Heart left ventricle (tissue), 16 donors: ENCODE measurements around the gene UST. TPM values are rescaled to one million over a fixed set of nuclear protein-coding genes. Genes with fewer than 3 reads are reported as not detected.

Experiments used
- ATAC-seq, 4 donors: fragments of 200-7000 bp; cut with Tn5 transposase; one replicate each; pipeline ENCODE4 v1.9.1; 2020 to 2022; ENCODE audit warnings: moderate library complexity in 4 of 4, mild to moderate bottlenecking in 3 of 4, moderate number of reproducible peaks in 1 of 4
- DNase-seq, 5 donors: peaks; one replicate each; pipeline ENCODE4 v3.0.0-alpha.2; 2020
- H3K27ac ChIP-seq, 12 donors: fragments of 200-600 bp; sonication (generic) in 4 of 12; one replicate each; pipeline versions ENCODE4 v1.5.0 to v1.8.0; 2016 to 2022; ENCODE audit warnings: mild to moderate bottlenecking in 2 of 12
- H3K27me3 ChIP-seq, 9 donors: fragments of 200-600 bp; sonication (generic) in 2 of 9; one replicate each; pipeline versions ENCODE4 v1.5.1 to v1.8.0; 2016 to 2022; ENCODE audit warnings: mild to moderate bottlenecking in 3 of 9
- H3K36me3 ChIP-seq, 9 donors: fragments of 200-600 bp; sonication (generic) in 2 of 9; one replicate each; pipeline versions ENCODE4 v1.5.0 to v1.8.0; 2018 to 2022; ENCODE audit warnings: mild to moderate bottlenecking in 2 of 9
- H3K4me1 ChIP-seq, 12 donors: fragments of 200-600 bp; sonication (generic) in 4 of 12; one replicate each; pipeline versions ENCODE4 v1.5.0 to v1.8.0; 2016 to 2022; ENCODE audit warnings: mild to moderate bottlenecking in 3 of 12
- H3K4me3 ChIP-seq, 12 donors: fragments of 200-600 bp; sonication (generic) in 4 of 12; one replicate each; pipeline versions ENCODE4 v1.5.0 to v1.8.0; 2017 to 2022; ENCODE audit warnings: mild to moderate bottlenecking in 9 of 12, moderate library complexity in 4 of 12
- H3K9me3 ChIP-seq, 12 donors: fragments of 200-600 bp; sonication (generic) in 4 of 12; one replicate each; pipeline versions ENCODE4 v1.5.0 to v1.8.0; 2016 to 2022; ENCODE audit warnings: mild to moderate bottlenecking in 1 of 12
- CTCF ChIP-seq, 12 donors: fragments of 200-600 bp; sonication (generic) in 4 of 12; IDR thresholded peaks; one replicate each; pipeline versions ENCODE4 v1.5.0 to v1.8.0; 2018 to 2022; ENCODE audit warnings: antibody characterized with exemption in 12 of 12, mild to moderate bottlenecking in 5 of 12
- POLR2A ChIP-seq, 2 donors: fragments of 450-650 bp; IDR thresholded peaks; one replicate each; pipeline ENCODE4 v1.6.1; 2017; ENCODE audit warnings: antibody characterized with exemption in 2 of 2, mild to moderate bottlenecking in 2 of 2, moderate library complexity in 2 of 2
- WGBS, 4 donors: extraction: QIAGEN DNeasy Blood & Tissue Kit in 2 of 4; methylation state at CpG; one replicate each; pipeline versions ENCODE4 v1.1.5 to v1.1.7; 2013 to 2018; 5-methylcytosine and 5-hydroxymethylcytosine counted together
- intact Hi-C, 10 donors: fragments of 100-400 bp; cut with DNase I; formaldehyde crosslinking; loops; one replicate each; pipeline versions ENCODE4 v1.11.1 to v1.14.2; 2022
- polyA plus RNA-seq, 2 donors: library from polyadenylated mRNA; stranded (reverse); fragments of 200-250 nt; gene quantifications; one replicate each; pipeline ENCODE4 v1.2.3, GENCODE V29; 2013
- total RNA-seq, 9 donors: library from RNA; depleted of rRNA in 2 of 9; stranded (reverse); fragments of >200 nt in 2 of 9; fragmentation: NEBNext Ultra II Directional in 3 of 9; extraction: Animal tissue kit (Norgen Biotek cat#: 25700) in 3 of 9; gene quantifications; one replicate each; pipeline versions ENCODE4 v1.1.0 to v1.2.4, GENCODE V29; 2016 to 2023
- donor health status: ischemic (EF 13 %, LVEDD 7.1; RV severe dilation, severe dysfunction).
- donor health status: healthy with polysubstance abuse.
- donor health status: DM: no; HTN: yes; CAD: no.
- donor health status: DM: no; HTN: no; CAD: no.
- donor health status: ischemic (EF 25% LVEDD 6.9; RV normal size, moderate dysfunction).
- donor health status: ischemic (EF 25% LVEDD 5.7; RV mildly dilated, moderate dysfunction).
- donor health status: healthy.
- donor health status: DM: yes; HTN: yes; CAD: no.
- donor health status: ischemic (EF 35%, LVEDD 5.7; RV mildly dilated, moderate dysfunction).
- donor health status: nonischemic (EF 11% LVEDD 7.7; RV severe dilation, severe dysfunction).
- donor health status: DM: yes; HTN: yes; CAD: no.
- donor health status: PGD.
- donor health status: ischemic (EF 29% LVEDD 5.4; RV normal size, mild dysfunction).
- donor health status: nonischemic (EF 23%, LVEDD 6.1; RV moderate dilation, normal function).

UST gene
- total and polyA plus RNA-seq, 11 donors, result 1.1 to 5.8 (median 2.7) TPM

- TF ChIP-seq CTCF (IDR thresholded peaks at IDR 0.05) (no peak), POLR2A (IDR thresholded peaks at IDR 0.05) (no peak)
- Histone ChIP-seq H3K27ac (no peak overlapping the region), H3K36me3 (no peaks in the 10 kb centered on the region), H3K27me3 (no peaks in the 10 kb centered on the region), H3K9me3 (no peaks in the 10 kb centered on the region), H3K4me1 (peaks cover 0 to 2% (median 0%) of the 10 kb centered on the region in 12 donors), H3K4me3 (no peak overlapping the region)
- intact Hi-C loops, result no loop called here
- peak in 1 of 4 donors; percentile 39 for ATAC-seq
- peak in 1 of 5 donors; percentile 15 for DNase-seq
- 79 to 84% (median 81%) methylated on average over 5 of the region's 5 CpGs for WGBS, 4 donors
These were observed 158.4 kb downstream of the UST start for GRCh38 chr6:148904896-148905870.

- Histone ChIP-seq H3K27me3 (no peaks in the 10 kb centered on the region), H3K4me3 (no peak overlapping the region), H3K36me3 (no peaks in the 10 kb centered on the region), H3K4me1 (peaks cover 0 to 2% (median 0%) of the 10 kb centered on the region in 12 donors), H3K9me3 (no peaks in the 10 kb centered on the region), H3K27ac (no peak overlapping the region)
- DNase-seq, result peak in 1 of 5 donors; percentile 14
- TF ChIP-seq POLR2A (IDR thresholded peaks at IDR 0.05) (no peak), CTCF (IDR thresholded peaks at IDR 0.05) (no peak)
- WGBS, 4 donors, result 90 to 95% (median 93%) methylated on average over 6 of the region's 6 CpGs
- ATAC-seq, result no peak
- intact Hi-C loops, result no loop called here
These were observed 159.1 kb downstream of the UST start for GRCh38 chr6:148905901-148906300.

- H3K9me3 ChIP-seq, result no peaks in the 10 kb centered on the region
- H3K4me3 ChIP-seq, result no peak overlapping the region
- H3K27ac ChIP-seq, result no peak overlapping the region
- no peaks in the 10 kb centered on the region for H3K27me3 ChIP-seq
- H3K36me3 ChIP-seq, result no peaks in the 10 kb centered on the region
- peaks cover 0 to 2% (median 0%) of the 10 kb centered on the region in 12 donors for H3K4me1 ChIP-seq
- WGBS, 4 donors, result 93 to 100% (median 95%) methylated on average over 1 of the region's 1 CpG
- no peak for TF ChIP-seq CTCF (IDR thresholded peaks at IDR 0.05)
- TF ChIP-seq POLR2A (IDR thresholded peaks at IDR 0.05), result no peak
- DNase-seq (no peak), ATAC-seq (no peak)
- intact Hi-C loops, result no loop called here
These were observed 159.6 kb downstream of the UST start for GRCh38 chr6:148906386-148906785.

GRCh38 chr6:148907573-148907972 lies 160.7 kb downstream of the UST start:
- intact Hi-C loops, result no loop called here
- Histone ChIP-seq H3K27me3 (no peaks in the 10 kb centered on the region), H3K4me3 (no peak overlapping the region), H3K27ac (no peak overlapping the region), H3K4me1 (peaks cover 0 to 2% (median 0%) of the 10 kb centered on the region in 12 donors), H3K36me3 (no peaks in the 10 kb centered on the region), H3K9me3 (no peaks in the 10 kb centered on the region)
- WGBS, 4 donors, result 93 to 97% (median 94%) methylated on average over 4 of the region's 4 CpGs
- no peak for TF ChIP-seq POLR2A (IDR thresholded peaks at IDR 0.05)
- TF ChIP-seq CTCF (IDR thresholded peaks at IDR 0.05), result no peak
- no peak for DNase-seq
- no peak for ATAC-seq
